Measurements from ENCODE around the gene DYNLT2.
"Not testable (repeated sequence)": the region's sequence is repeated elsewhere in the genome, so short reads cannot be mapped to it uniquely, and the experiment has no call there.

DYNLT2 gene

DNA sequence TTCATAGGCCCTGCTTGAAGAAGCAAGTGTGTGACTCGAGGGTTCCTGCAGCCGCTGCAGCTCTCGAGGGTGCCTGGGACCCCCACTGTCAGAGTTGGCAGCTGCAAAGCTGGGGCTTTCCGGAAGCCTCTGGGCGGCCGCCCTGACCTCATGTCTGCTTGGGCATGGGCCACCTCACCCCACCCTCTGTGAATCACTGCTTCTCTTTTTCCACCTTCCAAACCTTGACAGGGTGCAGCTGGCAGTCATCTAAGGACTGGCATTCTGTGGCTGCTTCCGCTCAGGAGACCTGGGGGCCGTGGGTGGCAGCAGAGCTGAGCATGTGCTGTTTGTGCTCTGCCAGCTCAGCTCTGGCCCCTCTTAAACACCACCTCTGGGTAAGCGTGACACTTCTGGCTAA is 32.0 kb upstream of the DYNLT2 start:
- DNase-seq, result no peak

- no peak for DNase-seq
Measured at GRCh38 chr6:169782966-169783365, 31.6 kb upstream of the DYNLT2 start.

GRCh38 chr6:169780571-169781091 is 29.3 kb upstream of the DYNLT2 start:
- DNase-seq, result no peak

GRCh38 chr6:169779896-169780295 is 28.5 kb upstream of the DYNLT2 start:
- DNase-seq, result no peak

GRCh38 chr6:169779092-169779815 is 27.9 kb upstream of the DYNLT2 start:
- no peak for DNase-seq

DNA sequence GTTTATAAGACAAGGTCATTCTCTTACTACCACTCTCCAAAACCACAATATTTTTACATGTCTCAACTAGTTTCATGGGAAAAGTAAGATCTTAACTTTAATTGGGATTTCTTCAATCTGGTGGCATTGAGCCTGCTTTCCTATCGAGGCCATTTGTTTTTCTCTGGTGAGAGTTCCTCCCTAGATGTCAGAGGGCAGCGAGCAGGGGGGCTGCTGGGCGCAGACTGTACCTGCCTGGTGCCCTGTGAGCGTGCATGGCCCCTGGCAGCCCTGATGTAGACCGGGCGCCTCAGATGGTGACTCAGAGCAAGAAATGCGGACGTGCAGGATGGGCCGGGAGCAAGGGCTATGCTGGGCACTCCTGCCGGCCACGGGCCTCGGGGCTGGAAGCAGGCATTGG is 27.3 kb upstream of the DYNLT2 start:
- DNase-seq, result no peak

DNA sequence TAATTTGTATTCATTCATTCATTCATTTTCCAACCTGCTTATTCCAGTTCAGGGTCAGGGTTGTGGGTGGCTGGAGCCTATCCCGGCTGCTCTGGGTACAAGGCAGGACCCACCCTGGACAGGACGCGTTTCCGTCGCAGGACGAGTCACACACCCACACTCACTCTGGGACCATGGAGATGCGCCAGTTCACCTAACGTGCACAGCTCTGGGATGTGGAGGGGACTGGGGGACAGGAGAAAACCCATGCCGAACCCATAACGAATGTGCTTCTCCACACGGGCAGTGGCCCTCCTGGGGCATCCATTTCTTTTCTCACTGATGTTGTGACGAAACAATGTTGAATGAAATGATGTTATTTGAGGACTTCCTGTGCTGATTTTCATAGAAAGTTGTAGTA is 26.5 kb upstream of the DYNLT2 start:
- no peak for DNase-seq

DNA sequence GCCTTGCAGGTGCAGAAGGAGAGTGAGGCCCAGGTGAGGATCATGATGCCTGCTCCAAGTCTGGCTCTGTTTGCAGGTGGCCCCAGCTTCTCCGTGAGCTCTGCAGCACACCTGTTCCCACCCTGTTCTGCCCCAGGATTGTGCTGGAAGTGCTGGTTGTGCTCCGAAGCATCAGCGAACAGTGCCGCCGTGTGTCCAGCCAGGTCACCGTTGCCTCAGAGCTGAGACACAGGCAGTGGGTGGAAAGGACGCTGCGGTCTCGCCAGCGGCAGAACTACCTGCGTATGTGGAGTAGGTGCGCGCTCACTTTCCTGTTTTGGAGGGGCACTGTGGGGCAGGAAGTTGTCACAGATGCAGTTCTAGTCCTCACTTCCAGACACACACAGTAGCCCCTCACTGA is 25.0 kb upstream of the DYNLT2 start:
- no peak for DNase-seq

GRCh38 chr6:169775321-169775720 is 23.9 kb upstream of the DYNLT2 start:
- no peak for DNase-seq

- DNase-seq, result no peak
Measured at GRCh38 chr6:169774347-169774746, 23.0 kb upstream of the DYNLT2 start.

DNA sequence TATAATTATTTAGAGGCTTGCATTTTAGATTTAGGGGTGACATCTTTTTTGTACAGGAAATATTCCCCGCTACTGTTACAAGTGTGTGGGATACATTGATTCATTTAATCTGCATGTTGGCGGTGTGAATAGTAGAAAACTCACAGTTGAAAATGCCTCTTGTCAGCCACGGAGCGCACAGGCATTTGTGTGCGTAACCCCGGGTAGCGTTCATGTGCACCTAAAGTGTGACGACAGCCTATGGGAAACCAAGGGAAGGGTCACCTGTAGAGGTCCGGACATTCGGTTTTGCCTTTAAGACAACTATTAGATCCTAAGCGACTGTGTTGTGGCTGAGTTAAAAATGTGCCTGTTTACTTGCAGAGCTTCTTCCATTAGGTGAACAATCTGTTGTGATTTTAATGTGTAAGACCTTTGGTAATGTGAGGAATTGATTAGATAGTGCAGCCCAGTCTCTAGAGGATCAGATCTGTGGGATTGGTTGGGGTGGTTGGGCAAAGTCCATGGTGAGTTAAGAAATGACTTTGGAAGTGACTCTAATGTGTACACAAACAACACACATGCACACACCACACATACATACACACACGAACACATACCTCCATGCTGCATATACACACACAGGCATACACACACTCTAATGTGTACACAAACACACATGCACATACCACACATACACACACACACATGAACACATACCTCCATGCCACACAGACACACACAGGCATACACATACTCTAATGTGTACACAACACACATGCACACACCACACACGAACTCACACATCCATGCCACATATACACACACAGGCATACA is 15.8 kb upstream of the DYNLT2 start:
- no peak for DNase-seq

DNA sequence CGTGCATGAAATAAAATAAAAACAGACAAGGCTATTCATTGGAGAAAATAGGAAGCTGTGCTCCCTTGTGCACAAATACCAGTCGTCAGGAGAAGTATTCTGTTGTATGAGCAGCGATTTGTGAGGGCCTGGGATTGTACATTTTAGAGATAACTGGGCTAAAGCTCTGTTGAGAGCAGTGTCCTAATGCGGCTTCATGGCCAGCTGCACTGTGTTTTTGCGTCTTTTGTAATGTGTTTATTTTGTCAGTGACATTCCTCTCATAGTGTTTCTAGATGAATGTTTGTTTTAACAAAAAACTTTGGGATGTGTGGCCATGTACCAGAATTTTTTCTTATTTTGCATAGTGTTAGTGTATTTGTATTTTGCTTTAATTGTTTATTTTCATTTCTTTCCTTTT is 14.9 kb upstream of the DYNLT2 start:
- no peak for DNase-seq

DNA sequence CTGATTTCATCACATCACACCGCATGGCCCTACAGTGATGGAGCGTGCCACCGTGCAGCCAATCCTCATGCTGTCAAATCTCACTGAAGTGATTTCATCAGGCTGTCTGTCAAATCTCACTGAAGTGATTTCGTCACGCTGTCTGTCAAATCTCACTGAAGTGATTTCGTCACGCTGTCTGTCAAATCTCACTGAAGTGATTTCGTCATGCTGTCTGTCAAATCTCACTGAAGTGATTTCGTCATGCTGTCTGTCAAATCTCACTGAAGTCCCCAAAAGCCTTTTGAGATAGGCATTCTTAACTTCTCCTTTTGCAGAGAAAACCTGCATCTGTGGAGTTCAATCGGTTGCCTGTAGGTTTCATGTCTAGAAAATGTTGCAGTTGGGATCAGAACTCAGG is 14.4 kb upstream of the DYNLT2 start:
- not testable (repeated sequence) for DNase-seq

- DNase-seq, result no peak
Measured at GRCh38 chr6:169763881-169764280, 12.5 kb upstream of the DYNLT2 start.

- no peak for DNase-seq
Measured at GRCh38 chr6:169763308-169763707, 11.9 kb upstream of the DYNLT2 start.

GRCh38 chr6:169755162-169755561 is 3.8 kb upstream of the DYNLT2 start:
- DNase-seq, result no peak

- no peak for DNase-seq
Measured at GRCh38 chr6:169752074-169752623, 777 bp upstream of the DYNLT2 start.

DNA sequence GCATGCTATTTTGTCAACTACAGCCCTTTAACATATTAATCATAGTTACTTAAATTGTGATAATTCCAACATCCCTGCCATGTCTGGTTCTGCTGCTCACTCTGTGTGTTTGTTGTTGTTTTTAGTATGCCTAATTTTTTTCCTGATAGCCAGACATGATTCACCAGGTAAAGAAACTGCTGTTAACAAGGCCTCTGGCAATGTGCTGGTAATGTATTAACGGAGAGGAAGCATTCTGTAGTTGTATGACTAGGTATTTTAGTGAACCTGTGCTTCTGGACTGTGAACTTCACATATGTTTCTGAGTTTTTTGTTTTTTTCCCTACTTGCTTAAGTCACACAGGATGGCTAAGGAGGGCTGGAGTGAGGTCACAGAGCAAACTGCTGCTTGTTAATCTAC is 4.8 kb downstream of the DYNLT2 start:
- no peak for DNase-seq

DNA sequence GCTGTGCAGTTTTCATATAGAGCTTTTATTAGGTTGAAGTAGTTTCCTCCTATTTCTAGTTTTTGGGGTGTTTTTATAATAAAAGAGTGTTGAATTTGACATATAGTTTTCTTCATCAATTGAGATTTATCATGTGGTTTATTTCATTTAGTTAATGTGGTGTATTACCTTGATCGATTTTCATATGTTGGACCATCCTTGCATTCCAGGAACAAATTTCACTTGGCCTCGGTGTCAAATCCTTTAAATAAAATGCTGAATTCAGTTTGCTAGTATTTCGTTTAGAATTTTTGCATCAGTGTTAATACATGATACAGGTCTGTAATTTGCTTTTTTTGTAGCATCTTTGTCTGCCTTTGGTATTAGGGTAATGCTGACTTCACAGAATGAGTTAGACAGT is 6.0 kb downstream of the DYNLT2 start:
- no peak for DNase-seq

- DNase-seq, result no peak
Measured at GRCh38 chr6:169741344-169741743, 10.0 kb downstream of the DYNLT2 start.

DNA sequence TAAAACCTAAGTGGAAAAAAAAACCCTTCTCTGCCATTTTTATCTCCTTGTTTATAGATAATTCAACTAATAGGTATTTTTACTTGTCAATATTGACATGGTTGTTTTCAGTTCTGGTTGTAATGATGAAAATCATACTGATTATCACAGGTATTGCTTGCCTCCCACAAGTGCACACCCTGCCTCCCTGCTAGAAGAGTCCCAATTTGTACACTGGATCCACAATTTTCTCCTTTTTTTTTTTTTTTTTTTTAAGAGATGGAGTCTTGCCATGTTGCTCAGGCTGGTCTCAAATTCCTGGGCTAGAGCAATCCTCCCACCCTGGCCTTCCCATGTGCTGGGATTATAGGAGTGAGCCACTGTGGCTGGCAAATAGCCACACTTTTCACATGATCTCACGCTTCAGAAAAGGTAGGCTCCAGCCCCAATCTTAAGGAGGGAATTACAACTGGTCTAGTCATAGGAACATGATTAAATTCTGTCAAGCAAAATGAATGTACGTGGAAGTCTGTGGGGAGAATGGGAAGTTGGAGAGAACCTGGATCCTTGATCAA is 12.3 kb downstream of the DYNLT2 start:
- DNase-seq, result no peak

GRCh38 chr6:169738204-169738975 is 13.0 kb downstream of the DYNLT2 start:
- peak; percentile 19 for DNase-seq

- no peak for DNase-seq
Measured at GRCh38 chr6:169729961-169730360, 21.4 kb downstream of the DYNLT2 start.

Measured in DMS 273 treated with DMSO at 0.1 percent for 48 hours (cell line).